OCI-M1 (cell line): Measurements from ENCODE around the gene GRIN1.

Experiments used
- DNase-seq: peaks from one replicate; lab custom pipeline; 2025; lab: John Stamatoyannopoulos, UW

GRIN1 gene

GRCh38 chr9:137148242-137148641, 9.3 kb downstream of the GRIN1 start:
- no peak for DNase-seq

GRCh38 chr9:137148661-137149060, 9.7 kb downstream of the GRIN1 start:
- no peak for DNase-seq

DNA sequence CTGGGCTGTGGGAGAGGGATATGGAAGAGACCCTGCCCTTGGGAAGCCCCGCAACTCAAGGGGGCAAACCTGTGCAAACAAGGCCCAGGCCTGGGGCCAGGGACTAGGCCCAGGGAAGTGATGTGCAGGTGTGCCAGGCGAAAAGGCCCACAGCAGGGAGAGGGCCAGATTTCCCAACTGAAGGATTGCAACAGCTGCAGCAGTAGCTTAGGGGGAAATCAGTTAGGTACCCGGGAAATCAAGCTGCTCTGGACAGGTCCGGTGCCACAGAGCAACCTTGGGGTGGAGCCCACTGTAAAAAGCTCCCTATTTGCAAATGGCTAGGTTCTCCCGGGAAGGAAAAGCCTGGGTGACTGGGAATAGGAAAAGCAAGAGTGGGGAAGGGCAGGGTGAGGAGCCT, 10.4 kb downstream of the GRIN1 start:
- no peak for DNase-seq

GRCh38 chr9:137149942-137150616, 11.1 kb downstream of the GRIN1 start:
- DNase-seq: no peak

GRCh38 chr9:137150617-137151457, 11.9 kb downstream of the GRIN1 start:
- peak; percentile 98 for DNase-seq

DNA sequence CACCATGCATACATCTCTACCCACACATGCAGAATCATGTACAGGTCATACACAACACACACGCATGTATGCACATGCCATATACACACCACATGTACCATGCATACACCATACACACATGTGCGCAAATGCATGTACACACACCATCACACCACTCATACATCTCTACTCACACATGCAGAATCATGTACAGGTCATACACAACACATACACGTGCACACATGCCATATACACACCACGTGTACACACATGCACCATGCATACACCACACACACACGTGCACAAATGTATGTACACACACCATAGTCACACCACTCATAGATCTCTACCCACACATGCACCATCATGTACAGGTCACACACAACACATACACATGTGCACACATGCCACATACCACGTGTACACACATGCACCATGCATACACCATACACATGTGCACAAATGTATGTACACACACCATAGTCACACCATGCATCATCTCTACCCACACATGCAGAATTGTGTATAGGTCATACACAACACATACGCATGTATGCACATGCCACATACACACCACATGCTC, 14.0 kb downstream of the GRIN1 start:
- DNase-seq: no peak

DNA sequence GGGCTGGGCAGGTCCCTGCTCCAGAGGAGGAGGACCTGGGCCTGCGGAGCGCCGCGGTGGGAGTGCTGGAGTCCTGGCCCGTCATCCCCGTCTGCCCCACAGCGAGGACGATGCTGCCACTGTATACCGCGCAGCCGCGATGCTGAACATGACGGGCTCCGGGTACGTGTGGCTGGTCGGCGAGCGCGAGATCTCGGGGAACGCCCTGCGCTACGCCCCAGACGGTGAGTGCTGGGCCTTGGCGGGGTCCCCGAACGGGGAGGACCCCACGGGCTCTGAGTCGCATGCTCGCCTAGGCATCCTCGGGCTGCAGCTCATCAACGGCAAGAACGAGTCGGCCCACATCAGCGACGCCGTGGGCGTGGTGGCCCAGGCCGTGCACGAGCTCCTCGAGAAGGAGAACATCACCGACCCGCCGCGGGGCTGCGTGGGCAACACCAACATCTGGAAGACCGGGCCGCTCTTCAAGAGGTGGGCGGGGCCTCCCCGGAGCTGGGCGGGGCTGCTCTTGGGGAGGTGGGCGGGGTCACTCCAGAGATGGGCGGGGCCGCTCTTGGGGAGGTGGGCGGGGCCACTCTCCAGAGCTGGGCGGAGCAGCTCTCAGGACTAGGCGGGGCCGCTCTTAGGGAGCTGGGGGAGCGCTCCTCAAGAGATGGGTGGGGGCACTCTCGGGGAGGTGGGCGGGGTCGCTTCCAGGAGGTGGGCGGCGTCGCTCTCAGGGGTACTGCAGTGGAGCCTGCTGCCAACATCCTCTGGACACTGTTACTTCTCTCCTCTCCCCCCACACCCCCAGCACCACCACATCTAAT, 17.8 kb downstream of the GRIN1 start:
- DNase-seq: peak; percentile 29

- DNase-seq: peak; percentile 49
Observed at GRCh38 chr9:137157618-137158415, 18.9 kb downstream of the GRIN1 start.

DNA sequence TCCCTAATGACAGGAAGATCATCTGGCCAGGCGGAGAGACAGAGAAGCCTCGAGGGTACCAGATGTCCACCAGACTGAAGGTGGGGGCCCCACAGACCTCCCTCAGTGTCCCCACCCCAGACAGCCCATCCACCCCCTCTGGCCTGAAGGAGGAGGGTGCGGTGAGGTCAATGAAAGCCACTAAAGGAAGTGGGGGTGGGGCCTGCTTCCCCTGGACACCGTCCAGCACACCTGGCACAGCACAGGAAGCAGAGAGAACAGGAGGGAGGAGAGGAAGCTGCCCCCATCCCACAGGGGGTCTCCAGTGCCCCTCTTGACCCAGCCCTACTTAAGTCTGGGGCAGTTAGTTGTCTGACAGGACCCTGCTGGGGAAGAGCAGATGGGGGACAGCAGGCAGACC, 19.7 kb downstream of the GRIN1 start:
- DNase-seq: no peak

- no peak for DNase-seq
Observed at GRCh38 chr9:137159105-137160053, 20.4 kb downstream of the GRIN1 start.

DNA sequence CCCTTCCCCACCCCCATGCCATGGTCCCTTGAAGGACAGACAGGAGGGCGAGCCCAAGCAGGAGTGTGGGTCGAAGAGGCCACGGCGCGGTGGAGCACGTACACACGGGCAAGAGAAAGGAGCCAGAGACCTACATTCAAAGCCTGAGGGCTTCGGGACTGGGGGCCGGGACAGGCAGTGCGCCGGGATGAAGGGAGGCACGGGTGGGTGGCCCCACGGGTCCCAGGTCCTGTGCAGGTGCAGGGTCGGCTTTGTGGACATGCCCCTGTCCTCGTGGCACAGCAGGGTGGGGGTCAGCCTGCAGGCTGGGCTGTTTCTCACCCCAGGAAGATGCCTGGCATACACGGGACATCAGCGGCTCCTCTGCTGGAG, 21.1 kb downstream of the GRIN1 start:
- no peak for DNase-seq

DNA sequence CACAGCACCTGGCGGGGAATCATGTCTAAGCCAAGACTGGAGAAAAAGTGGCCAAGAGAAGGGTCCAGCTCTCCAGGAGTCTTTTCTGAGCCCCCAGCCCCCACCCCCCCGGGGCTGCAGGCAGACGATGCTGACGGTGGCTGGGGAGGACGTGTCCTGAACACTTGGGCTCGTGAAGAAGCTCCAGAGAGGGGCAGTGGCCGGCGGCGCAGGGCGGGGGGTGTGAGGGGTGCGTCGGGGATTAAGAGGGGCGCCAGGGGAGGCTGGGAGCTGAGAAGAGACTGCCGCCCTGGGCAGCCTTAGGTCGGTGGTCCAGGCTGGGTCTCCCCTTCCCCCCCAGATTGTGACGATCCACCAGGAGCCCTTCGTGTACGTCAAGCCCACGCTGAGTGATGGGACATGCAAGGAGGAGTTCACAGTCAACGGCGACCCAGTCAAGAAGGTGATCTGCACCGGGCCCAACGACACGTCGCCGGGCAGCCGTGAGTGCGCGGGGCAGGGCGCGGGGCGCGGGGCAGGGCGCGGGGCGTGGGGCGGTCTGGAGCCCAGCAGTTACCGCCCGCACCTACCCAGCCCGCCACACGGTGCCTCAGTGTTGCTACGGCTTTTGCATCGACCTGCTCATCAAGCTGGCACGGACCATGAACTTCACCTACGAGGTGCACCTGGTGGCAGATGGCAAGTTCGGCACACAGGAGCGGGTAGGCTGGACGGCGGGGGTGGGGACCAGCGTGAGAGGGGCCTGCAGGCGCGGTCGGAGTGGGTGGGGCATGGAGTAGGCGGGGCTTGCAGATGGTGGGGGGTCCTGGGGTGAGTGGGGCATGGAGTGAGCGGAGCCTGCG, 22.0 kb downstream of the GRIN1 start:
- DNase-seq: no peak

DNA sequence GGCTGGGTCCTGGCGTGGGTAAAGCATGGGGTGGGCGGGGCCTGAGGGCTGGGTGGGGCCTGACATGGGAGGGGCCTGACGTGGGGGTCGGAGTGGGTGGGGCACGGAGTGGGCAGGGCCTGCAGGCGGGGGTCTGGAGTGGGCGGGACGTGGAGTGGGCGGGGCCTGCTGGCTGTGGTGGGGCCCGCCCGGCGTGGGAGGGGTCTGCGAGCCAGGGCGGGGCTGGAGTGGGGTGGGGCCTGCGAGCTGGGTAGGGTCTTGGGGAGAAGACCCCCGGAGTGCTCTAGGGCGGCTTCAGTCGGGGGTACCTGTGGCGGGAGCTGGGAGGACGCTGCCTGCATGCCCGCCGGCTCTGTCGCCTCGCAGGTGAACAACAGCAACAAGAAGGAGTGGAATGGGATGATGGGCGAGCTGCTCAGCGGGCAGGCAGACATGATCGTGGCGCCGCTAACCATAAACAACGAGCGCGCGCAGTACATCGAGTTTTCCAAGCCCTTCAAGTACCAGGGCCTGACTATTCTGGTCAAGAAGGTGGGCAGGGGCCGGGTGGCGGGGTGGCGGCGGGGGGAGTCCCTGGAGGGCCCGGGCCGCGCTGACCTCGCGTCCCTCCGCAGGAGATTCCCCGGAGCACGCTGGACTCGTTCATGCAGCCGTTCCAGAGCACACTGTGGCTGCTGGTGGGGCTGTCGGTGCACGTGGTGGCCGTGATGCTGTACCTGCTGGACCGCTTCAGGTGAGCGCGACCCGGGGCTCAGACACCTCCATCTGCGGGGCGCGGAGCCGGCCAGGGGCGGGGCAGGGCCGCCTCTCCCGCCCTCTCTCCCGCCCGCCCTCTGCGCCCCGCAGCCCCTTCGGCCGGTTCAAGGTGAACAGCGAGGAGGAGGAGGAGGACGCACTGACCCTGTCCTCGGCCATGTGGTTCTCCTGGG, 22.9 kb downstream of the GRIN1 start:
- DNase-seq: no peak

DNA sequence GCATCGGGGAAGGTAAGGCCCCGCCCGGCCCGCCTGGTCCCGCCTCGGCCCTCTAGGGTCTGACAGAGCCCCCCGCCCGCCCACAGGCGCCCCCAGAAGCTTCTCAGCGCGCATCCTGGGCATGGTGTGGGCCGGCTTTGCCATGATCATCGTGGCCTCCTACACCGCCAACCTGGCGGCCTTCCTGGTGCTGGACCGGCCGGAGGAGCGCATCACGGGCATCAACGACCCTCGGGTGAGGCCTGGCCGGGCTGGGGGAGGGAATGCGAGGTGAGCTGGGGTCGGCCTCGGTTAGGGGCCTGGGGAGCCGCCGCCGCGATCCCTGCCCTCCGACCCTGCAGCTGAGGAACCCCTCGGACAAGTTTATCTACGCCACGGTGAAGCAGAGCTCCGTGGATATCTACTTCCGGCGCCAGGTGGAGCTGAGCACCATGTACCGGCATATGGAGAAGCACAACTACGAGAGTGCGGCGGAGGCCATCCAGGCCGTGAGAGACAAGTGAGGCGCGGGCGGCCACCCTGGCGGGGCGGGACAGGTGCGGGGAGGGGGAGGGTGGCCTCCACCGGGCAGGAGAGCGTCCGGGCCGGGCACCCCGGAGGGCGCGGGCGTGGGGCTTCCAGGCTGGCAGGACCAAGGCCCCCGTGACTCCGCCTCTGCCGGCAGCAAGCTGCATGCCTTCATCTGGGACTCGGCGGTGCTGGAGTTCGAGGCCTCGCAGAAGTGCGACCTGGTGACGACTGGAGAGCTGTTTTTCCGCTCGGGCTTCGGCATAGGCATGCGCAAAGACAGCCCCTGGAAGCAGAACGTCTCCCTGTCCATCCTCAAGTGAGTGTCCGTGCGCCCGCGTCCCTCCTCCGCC, 23.8 kb downstream of the GRIN1 start:
- peak; percentile 24 for DNase-seq

DNA sequence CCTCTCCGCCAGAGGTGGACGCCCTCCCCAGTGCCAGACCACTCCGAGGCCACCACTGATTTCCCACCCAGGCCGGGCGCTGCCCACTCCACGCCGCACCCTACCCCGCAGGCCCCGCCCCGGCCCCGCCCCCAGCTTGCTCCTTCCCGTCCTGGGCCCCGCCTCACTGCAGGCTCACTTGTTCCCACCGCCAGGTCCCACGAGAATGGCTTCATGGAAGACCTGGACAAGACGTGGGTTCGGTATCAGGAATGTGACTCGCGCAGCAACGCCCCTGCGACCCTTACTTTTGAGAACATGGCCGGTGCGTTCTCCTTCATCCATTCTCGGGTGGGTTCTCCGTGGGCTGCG, 24.4 kb downstream of the GRIN1 start:
- no peak for DNase-seq

DNA sequence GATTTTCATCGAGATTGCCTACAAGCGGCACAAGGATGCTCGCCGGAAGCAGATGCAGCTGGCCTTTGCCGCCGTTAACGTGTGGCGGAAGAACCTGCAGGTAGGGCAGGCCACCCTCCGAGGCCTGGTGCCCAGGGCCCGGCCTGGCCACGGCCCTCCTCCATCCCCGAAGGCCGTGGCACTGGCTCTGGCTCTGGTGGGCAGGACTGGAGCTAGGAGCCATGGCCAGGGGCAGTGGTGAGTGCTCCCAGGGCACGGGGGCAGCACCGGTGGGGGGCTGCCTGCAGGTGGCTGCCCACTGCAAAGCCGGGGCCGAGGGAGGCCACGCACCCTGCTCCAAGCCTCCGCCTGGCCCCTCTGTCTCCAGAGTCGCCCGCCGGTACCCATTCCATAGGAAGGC, 24.9 kb downstream of the GRIN1 start:
- no peak for DNase-seq
